Activated CD4-positive, alpha-beta T cell treated with anti-CD3 and anti-CD28 coated beads, Interleukin-2, Interleukin-4, amounts not matched to agents 100 ng/mL and 50 ng/mL, durations not matched to agents 16 hours and 8 hours (primary cell): ENCODE measurements around the gene PHF12.

Source experiments
- DNase-seq: peaks from one replicate; pipeline ENCODE4 v3.0.0-alpha.2; 2020; ENCODE audit warnings: low spot score

The PHF12 gene

DNA sequence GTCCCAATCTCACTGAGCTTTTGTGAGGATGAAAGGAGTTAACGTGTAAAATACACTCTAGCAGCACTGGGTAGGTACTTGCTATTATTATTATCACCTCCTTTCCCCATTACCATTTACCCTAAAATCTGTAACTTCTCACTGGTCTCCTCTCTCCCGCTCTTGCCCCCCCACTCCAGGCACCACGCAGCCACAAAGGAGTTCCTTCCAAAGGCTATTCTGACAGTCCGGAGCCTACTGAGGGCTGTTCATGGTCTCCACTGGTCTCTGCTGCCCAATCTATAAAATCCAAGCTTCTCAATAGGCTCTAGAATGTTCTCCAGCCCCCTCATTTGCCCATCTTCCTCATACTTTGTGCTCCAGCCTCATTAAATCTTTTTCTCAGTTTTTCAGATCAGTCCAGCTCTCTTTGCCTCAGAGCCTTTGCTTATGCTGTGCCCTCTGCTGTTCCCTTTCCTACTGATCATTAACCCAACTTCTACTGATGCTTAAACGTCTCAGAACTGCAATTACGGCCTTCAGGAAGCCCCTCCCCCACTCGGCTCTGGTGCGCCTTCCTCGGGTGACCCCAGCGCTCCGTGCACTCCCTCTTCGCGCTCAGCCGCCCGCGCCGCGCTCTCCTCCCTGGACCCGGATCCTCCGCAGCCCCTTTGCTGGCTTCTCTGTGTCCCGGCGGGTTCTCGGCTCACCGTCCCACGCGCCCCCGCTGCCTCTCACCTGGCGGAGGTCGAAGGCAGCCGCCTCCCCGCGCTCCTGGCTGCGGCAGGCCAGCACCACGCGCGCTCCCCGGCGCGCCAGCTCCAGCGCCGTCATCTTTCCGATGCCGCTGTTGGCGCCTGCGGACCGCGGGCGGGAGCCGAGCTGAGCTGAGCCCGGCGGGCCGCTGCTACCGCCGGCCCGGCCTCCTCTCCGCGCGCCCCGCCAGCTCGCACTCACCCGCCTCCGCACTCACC, 49.2 kb downstream of the PHF12 start:
- DNase-seq = peak; percentile 58

DNA sequence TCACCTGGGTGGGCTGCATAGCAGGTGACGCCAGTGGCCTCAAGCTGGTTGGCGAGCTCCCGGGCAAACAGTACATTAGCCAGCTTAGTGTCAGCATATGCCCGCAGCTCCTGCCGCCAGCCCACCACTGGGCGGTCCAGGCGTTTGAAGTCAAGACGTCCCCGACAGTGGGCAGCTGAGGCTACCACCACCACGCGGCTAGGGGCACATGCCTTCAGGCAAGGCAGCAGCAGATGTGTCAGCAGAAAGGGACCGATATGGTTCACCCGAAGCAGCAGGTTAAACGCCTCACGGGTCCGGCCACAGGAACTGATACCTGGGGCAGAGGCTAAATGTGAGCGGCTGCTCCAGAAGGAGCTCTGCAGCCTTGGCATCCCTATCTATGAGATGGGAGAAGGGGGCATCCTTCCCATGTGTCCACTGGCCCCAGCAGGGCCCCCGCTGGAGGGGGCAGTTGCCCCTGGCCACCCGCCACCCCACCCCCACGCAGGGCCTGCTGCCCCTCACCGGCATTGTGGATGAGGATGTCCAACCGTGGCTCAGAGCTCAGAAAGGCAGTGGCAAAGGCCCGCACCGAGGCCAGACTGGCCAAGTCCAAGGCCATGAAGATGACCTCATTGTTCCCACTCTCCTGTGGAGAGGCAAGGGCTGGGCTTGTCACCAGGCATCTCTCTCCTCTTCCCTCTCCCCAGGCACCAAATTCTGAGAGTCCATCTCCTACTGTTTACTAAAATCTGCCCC, 50.2 kb downstream of the PHF12 start:
- DNase-seq = no peak

- DNase-seq = no peak
Measured at GRCh38 chr17:28899212-28899815, 52.0 kb downstream of the PHF12 start.

DNA sequence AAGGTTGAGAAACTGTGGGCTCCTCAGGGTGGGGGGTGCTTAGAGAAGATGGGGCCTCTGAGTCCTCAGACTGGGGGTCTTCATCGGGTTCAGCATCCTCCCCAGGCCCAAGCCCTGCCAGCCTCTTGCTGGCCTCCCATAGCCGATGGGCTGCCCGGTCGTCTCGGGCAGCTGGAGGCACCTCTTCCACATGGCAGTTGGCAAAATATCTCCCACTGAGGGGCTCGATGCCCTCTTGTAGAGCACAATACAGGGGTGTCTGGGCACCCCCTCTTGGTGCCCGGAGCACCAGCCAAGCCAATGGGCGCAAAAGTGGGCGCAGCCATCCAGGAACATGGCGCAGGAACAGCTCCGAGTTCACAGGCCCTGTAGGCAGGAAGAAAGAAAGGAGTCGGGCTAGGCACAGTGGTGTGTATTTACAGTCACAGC, 52.8 kb downstream of the PHF12 start:
- no peak for DNase-seq

DNA sequence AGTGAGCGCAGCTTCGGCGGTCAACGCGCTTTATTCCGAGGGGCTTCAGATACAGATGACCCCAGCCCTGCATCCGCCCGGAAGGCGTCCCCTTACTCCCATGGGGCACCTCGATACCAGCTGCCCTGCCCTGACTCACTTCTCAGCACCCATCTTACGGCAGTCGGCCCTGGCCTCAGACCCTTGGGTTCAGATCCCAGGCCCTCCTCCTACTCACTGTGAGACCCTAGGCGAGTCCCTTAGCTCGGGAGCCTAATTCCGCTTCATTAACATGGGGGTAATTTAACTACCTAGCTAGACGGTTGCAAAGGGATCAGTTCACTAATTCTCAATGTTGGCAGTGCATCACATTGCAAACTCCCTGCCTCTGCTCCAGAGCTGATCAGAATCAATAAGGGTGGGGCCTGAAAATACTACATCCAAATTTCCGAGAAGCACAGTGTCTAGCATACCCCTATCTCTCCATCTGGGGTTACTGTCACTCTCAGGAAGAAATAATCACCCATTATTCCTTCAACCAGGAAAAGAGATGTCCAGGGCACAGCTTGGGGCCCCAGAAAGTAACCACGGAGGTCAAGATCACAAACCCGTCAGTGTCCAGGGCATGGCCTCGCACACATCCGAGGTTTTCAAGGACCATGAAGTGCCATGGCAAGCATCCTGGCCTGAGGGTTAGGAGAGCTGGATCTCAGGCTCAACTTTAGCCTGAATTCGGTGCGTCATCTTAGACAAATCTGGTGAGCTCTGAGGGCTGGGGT, 53.4 kb downstream of the PHF12 start:
- peak; percentile 33 for DNase-seq

DNA sequence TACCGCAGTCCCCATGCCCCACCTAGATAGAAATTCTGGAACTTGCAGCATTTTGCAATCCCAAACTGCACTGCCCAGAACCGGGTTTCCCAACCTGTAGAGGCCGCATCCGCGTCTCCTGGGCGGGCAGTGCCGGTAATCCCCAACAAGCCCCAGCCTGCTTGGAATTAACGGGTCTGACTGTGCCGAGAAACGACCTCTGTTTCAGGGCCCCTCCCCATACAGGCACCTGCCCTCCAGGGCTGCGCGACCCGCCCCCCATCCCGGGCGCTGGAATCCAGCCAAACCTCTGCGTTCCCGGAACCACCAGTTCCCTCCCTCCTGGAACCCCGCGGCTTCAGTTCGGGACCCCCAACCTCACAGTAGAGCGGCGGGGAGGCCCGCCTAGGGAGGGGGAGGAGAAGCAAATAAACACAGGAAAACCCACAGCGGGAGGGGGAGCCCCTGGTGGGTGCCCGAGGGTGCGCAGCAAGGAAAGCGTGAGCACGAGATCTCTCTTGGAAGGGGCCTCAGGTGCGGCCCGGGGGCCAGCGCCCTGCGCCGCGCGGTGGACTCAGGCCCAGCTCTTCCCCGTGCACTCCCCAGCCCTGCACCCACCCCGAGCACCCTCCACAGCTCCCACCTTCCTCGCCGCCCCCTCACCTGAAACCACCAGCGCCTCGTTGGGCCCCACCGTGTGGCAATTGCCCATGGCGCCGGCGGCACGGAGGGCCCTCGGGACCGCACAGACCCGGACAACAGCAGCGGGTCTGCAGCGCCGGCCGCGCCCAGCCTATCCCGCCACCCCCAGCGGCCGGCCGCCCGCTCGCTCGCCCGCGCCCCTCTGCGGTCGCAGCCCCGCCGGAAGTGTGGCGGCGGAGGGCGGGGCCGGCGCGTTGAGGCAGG, 54.2 kb downstream of the PHF12 start, which contains the start of gene FLOT2:
Gene FLOT2 (minus strand): TSS at position 850 of the 885 bp plus-strand sequence. CDS start 159 bp downstream, at position 691.
- DNase-seq = peak; percentile 59

DNA sequence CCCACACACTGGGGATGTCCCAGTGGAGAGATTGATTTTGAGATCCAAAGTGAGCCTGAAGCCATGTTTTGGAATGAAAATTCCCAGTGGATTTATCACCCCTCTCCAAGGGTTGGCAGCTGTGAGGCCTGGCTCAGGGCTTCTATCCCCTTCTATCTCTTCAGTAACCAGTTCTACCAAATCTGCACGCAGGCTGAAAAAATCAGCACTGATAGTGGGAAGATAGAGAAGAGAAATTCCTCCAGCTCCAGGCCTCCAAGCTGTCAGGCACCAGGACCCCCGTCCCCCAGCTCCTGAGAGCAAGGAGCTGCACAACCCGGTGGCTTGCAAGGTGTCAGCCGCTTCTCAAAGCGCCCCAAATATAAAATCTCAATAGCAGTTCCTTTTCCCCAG, 54.8 kb downstream of the PHF12 start:
- DNase-seq = no peak

- DNase-seq = no peak
Measured at GRCh38 chr17:28895794-28896447, 55.4 kb downstream of the PHF12 start.

DNA sequence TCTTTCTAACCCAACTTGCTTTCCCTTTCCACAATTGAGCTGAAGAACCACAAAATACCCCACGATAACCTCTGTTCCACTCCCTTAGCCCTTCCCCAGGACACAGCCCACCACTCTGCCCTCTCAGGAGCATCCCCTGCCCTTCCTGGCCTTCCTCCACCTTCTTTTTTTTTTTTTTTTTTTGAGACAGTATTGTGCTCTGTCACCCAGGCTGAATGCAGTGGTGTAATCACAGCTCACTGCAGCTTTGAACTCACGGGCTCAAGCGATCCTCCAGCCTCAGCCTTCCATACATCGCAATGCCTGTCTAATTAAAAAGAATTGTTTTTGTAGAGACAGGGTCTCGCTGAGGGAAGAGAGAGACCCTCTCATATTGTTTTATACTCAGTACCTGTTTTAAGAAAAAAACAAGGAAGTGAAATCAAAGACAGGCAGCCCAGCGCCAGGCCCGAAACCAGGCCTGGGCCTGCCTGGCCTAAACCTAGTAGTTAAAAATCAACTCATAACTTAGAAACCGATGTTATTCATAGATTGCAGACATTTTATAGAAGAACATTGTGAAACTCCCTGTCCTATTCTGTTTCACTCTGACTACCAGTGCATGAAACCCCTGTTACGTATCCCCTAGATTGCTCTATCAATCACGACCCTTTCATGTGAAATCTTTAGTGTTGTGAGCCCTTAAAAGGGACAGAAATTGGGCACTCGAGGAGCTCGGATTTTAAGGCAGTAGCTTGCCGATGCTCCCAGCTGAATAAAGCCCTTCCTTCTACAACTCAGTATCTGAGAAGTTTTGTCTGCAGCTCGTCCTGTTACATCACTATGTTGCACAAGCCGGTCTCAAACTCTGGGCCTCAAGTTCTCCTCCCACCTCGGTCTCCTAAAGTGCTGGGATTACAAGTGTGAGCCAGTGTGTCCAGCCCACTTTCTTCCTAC, 57.8 kb downstream of the PHF12 start:
- DNase-seq = peak; percentile 73

- DNase-seq = no peak
Measured at GRCh38 chr17:28892024-28892423, 59.3 kb downstream of the PHF12 start.

DNA sequence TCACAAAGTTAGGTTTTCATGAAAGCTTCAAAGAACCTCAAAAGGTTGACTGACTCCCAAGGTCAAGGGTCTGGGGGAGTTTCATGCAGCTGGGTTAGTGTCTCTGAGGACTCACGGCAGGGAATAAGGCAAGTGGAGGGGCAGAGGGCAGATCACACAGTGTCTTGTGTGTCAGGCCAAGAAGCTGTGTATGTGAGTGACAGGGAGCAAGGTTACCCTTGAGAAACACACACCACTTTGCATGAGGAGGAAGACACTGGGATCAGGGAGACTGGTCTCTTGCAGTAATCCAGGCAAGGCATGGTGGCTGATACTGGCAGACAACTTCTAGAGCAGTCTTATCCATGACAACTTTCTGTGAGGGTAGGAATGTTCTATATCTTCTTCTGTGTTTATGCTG, 60.1 kb downstream of the PHF12 start:
- no peak for DNase-seq

DNA sequence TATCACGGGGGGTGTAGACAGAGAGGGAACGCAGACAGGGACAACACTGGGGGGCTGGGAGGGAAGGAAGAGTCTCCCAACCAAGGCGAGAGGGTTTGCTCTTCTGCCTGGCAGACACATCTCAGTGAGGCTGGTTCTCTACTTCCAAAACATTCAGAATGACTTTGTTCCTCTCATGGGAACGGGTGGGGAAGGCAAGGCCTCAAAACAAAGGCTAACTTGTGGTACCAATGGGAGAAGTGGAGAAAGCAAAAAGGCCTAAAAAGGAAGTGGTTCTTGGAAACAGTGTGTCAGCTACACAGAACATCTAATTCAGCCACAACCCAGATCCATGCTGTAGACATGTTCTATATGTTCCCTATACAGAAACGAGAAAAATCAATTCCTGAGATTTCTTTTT, 61.3 kb downstream of the PHF12 start:
- DNase-seq = no peak

GRCh38 chr17:28888832-28889231, 62.5 kb downstream of the PHF12 start:
- no peak for DNase-seq

DNA sequence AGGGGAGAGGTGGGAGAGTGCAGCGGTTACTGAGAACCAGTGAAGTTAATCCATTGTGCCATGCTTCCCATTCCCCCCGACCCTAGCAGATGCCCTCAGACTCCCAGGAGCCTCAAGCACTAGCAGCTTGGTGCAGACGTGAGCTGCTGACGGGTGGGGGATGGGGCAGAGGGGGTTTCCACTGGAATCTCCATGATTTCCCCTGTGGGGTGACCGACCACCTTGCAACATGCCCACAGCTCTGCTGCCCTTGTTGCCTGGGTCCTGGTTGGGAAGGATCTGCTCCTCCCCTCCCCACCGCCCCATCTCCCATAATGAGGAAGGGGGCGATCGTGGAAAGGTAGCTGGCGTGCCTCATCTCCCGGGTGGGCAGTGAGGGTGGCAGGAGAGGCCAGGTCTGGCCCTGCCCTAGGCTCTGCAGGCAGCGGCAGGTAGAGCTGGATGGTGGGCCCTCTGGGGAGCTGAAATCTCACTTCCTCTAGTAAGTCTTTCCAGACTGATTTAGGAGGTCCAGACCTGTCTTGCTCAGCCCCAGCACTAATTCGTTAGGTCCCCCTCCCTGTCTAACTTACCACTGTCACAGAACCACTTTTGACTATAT, 63.3 kb downstream of the PHF12 start:
- no peak for DNase-seq

DNA sequence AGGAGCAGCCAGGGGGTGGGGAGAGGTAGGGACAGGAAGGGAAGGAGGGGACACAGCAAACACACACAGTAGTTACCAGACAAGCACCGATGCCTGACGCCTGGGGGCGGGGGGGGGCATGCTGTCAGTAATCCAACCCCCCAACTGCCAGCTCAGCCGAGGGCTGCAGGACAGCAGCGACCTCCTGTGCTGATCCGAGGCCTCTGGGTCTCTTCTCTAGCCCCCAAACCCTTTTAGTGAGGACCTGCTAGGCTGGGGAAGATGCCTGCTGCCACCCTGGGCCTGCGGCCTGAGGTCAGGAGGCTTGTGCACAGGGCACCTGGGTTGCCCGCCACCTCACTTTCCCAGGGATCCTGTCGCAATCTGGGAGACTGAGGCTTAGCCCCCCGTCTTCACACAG, 65.4 kb downstream of the PHF12 start:
- no peak for DNase-seq

- DNase-seq = no peak
Measured at GRCh38 chr17:28885363-28885762, 66.0 kb downstream of the PHF12 start.

- DNase-seq = no peak
Measured at GRCh38 chr17:28883967-28884702, 67.2 kb downstream of the PHF12 start.
